ENCODE data around the gene PPIF.

GRCh38 chr10:79326361-79327089, 20.7 kb upstream of the PPIF start:
- TF ChIP-seq CTCF (IDR thresholded peaks at IDR 0.05) (no peak), EP300 (IDR thresholded peaks at IDR 0.05) (no peak), POLR2AphosphoS5 (IDR thresholded peaks at IDR 0.05) (no peak)
